ENCODE results near the gene SZT2.
A peak's percentile ranks its signal among the peaks of the same experiment; 100 is the strongest.
"Not testable (repeated sequence)": the region's sequence is repeated elsewhere in the genome, so short reads cannot be mapped to it uniquely, and the experiment has no call there.

SZT2 gene

GRCh38 chr1:43410571-43410970 is 20.9 kb downstream of the SZT2 start:
- Histone ChIP-seq H3K79me2 (ENCODE audit: control insufficient read depth, low read length) (no peaks in the 10 kb centered on the region), H3K36me3 (ENCODE audit: control insufficient read depth, low read length) (peaks cover 35% of the 10 kb centered on the region), H3K27ac (ENCODE audit: low read depth, low read length) (no peak overlapping the region), H3K27me3 (ENCODE audit: control insufficient read depth, low read length) (no peaks in the 10 kb centered on the region), H3K9me2 (replicated peaks; ENCODE audit: control insufficient read depth, low read length) (no peaks in the 10 kb centered on the region), H3K4me3 (ENCODE audit: low read length) (no peak overlapping the region), H3F3A (ENCODE audit: control insufficient read depth, insufficient read depth) (no peaks in the 10 kb centered on the region), H3K9me3 (ENCODE audit: control insufficient read depth, insufficient read depth, low read length) (no peaks in the 10 kb centered on the region), H3K4me1 (ENCODE audit: control insufficient read depth, low read length) (no peaks in the 10 kb centered on the region), H4K20me1 (ENCODE audit: control insufficient read depth, insufficient read depth, low read depth, low read length) (no peaks in the 10 kb centered on the region), H3K4me2 (ENCODE audit: low read length) (no peak overlapping the region)
- TF ChIP-seq EZH2phosphoT487 (IDR thresholded peaks at IDR 0.05; ENCODE audit: borderline replicate concordance, low read length) (no peak), CTCF (IDR thresholded peaks at IDR 0.05; ENCODE audit: low read depth, low read length, poor library complexity, severe bottlenecking) (no peak)

GRCh38 chr1:43413426-43413825 is 23.7 kb downstream of the SZT2 start:
- not testable (repeated sequence) for H3K27ac ChIP-seq (ENCODE audit: low read depth, low read length); H3K9me2 ChIP-seq (replicated peaks; ENCODE audit: control insufficient read depth, low read length); H4K20me1 ChIP-seq (ENCODE audit: control insufficient read depth, insufficient read depth, low read depth, low read length); H3K27me3 ChIP-seq (ENCODE audit: control insufficient read depth, low read length); H3K4me2 ChIP-seq (ENCODE audit: low read length); H3K9me3 ChIP-seq (ENCODE audit: control insufficient read depth, insufficient read depth, low read length); H3F3A ChIP-seq (ENCODE audit: control insufficient read depth, insufficient read depth); H3K79me2 ChIP-seq (ENCODE audit: control insufficient read depth, low read length); H3K4me1 ChIP-seq (ENCODE audit: control insufficient read depth, low read length); H3K4me3 ChIP-seq (ENCODE audit: low read length)
- peaks cover 32% of the 10 kb centered on the region for H3K36me3 ChIP-seq (ENCODE audit: control insufficient read depth, low read length)

GRCh38 chr1:43414634-43415223 is 25.0 kb downstream of the SZT2 start:
- H3K27me3 ChIP-seq (ENCODE audit: control insufficient read depth, low read length) = no peaks in the 10 kb centered on the region
- no peak for TF ChIP-seq EZH2phosphoT487 (IDR thresholded peaks at IDR 0.05; ENCODE audit: borderline replicate concordance, low read length)
- TF ChIP-seq CTCF (IDR thresholded peaks at IDR 0.05; ENCODE audit: low read depth, low read length, poor library complexity, severe bottlenecking) = peak; percentile 67
- H3K9me2 ChIP-seq (replicated peaks; ENCODE audit: control insufficient read depth, low read length) = no peaks in the 10 kb centered on the region
- H4K20me1 ChIP-seq (ENCODE audit: control insufficient read depth, insufficient read depth, low read depth, low read length) = no peaks in the 10 kb centered on the region
- no peak overlapping the region for H3K4me2 ChIP-seq (ENCODE audit: low read length)
- H3F3A ChIP-seq (ENCODE audit: control insufficient read depth, insufficient read depth) = no peaks in the 10 kb centered on the region
- no peak overlapping the region for H3K27ac ChIP-seq (ENCODE audit: low read depth, low read length)
- no peaks in the 10 kb centered on the region for H3K9me3 ChIP-seq (ENCODE audit: control insufficient read depth, insufficient read depth, low read length)
- no peaks in the 10 kb centered on the region for H3K4me1 ChIP-seq (ENCODE audit: control insufficient read depth, low read length)
- peaks cover 34% of the 10 kb centered on the region for H3K36me3 ChIP-seq (ENCODE audit: control insufficient read depth, low read length)
- H3K79me2 ChIP-seq (ENCODE audit: control insufficient read depth, low read length) = no peaks in the 10 kb centered on the region
- H3K4me3 ChIP-seq (ENCODE audit: low read length) = no peak overlapping the region

GRCh38 chr1:43415901-43416300 is 26.2 kb downstream of the SZT2 start:
- no peak for TF ChIP-seq EZH2phosphoT487 (IDR thresholded peaks at IDR 0.05; ENCODE audit: borderline replicate concordance, low read length)
- TF ChIP-seq CTCF (IDR thresholded peaks at IDR 0.05; ENCODE audit: low read depth, low read length, poor library complexity, severe bottlenecking) = no peak
- Histone ChIP-seq H3K4me3 (ENCODE audit: low read length) (no peak overlapping the region), H3K4me2 (ENCODE audit: low read length) (no peak overlapping the region), H3K27ac (ENCODE audit: low read depth, low read length) (no peak overlapping the region), H4K20me1 (ENCODE audit: control insufficient read depth, insufficient read depth, low read depth, low read length) (no peaks in the 10 kb centered on the region), H3K36me3 (ENCODE audit: control insufficient read depth, low read length) (peaks cover 46% of the 10 kb centered on the region), H3K79me2 (ENCODE audit: control insufficient read depth, low read length) (no peaks in the 10 kb centered on the region), H3K9me2 (replicated peaks; ENCODE audit: control insufficient read depth, low read length) (no peaks in the 10 kb centered on the region), H3K4me1 (ENCODE audit: control insufficient read depth, low read length) (no peaks in the 10 kb centered on the region), H3F3A (ENCODE audit: control insufficient read depth, insufficient read depth) (no peaks in the 10 kb centered on the region), H3K9me3 (ENCODE audit: control insufficient read depth, insufficient read depth, low read length) (no peaks in the 10 kb centered on the region), H3K27me3 (ENCODE audit: control insufficient read depth, low read length) (no peaks in the 10 kb centered on the region)

All from DOHH2 (cell line).